Brain microvascular endothelial cell (primary cell): ENCODE results near the gene ABCC6.

ENCODE experiments used
- DNase-seq: peaks from one replicate; pipeline ENCODE4 v3.0.0-alpha.2; 2020
- H3K27ac ChIP-seq: fragments of 250-450 bp; sonication (Bioruptor Pico); 2 replicates; pipeline ENCODE4 v1.5.1; 2020; ENCODE audit warnings: mild to moderate bottlenecking, moderate library complexity
- H3K27me3 ChIP-seq: fragments of 250-450 bp; sonication (Bioruptor Pico); replicated peaks from 2 replicates; pipeline ENCODE4 v1.5.1; 2020; ENCODE audit warnings: mild to moderate bottlenecking
- H3K36me3 ChIP-seq: fragments of 250-450 bp; sonication (Bioruptor Pico); replicated peaks from 2 replicates; pipeline ENCODE4 v1.5.1; 2020; ENCODE audit warnings: mild to moderate bottlenecking
- H3K4me3 ChIP-seq: 2 replicates; pipeline ENCODE4 v1.5.1; 2011; ENCODE audit warnings: low read depth, mild to moderate bottlenecking, control low read depth, low read length, moderate library complexity
- in situ Hi-C: cut with HindIII; loops from 2 replicates; pipeline ENCODE4 v1.10.0; 2017; ENCODE audit warnings: low sequenced_read_pairs, low pct_ligation_motif_present
- TF ChIP-seq, protein P1 (sequence below): IDR thresholded peaks from 2 replicates; pipeline ENCODE4 v1.5.1; 2011; ENCODE audit warnings: low read depth, mild to moderate bottlenecking, moderate library complexity, low read length, control low read depth, inconsistent platforms; ENCODE audit errors: missing control alignments

ABCC6 gene

DNA sequence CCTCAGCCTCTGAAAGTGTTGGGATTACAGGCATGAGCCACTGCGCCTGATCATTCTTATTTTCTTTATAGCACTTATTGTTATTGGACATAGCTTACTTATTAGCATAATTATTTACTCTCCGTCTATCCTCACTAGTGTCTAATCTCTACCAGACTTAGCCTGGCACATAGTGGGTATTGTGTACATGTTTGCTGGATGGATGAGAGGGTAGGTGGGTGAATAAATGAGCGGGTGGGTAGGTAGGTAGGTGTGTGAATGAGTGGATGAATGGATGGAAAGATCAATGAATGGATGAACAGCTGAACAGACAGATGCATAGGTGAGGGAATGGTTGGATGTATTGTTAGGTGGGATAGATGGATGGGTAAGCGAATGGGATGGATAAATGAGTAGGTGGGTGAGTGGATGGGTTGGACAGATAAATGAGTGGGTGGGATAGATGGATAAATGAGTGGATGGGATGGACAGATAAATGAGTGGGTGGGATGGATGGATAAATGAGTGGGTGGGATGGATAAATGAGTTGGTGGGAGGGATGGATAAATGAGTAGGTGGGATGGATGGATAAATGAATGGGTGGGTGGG is 51.9 kb downstream of the ABCC6 start:
- no peaks in the 10 kb centered on the region for H3K36me3 ChIP-seq
- in situ Hi-C loops, result no loop called here
- TF ChIP-seq, protein P1, sequence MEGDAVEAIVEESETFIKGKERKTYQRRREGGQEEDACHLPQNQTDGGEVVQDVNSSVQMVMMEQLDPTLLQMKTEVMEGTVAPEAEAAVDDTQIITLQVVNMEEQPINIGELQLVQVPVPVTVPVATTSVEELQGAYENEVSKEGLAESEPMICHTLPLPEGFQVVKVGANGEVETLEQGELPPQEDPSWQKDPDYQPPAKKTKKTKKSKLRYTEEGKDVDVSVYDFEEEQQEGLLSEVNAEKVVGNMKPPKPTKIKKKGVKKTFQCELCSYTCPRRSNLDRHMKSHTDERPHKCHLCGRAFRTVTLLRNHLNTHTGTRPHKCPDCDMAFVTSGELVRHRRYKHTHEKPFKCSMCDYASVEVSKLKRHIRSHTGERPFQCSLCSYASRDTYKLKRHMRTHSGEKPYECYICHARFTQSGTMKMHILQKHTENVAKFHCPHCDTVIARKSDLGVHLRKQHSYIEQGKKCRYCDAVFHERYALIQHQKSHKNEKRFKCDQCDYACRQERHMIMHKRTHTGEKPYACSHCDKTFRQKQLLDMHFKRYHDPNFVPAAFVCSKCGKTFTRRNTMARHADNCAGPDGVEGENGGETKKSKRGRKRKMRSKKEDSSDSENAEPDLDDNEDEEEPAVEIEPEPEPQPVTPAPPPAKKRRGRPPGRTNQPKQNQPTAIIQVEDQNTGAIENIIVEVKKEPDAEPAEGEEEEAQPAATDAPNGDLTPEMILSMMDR, result no peak
- no peaks in the 10 kb centered on the region for H3K27me3 ChIP-seq
- H3K4me3 ChIP-seq, result no peak overlapping the region
- H3K27ac ChIP-seq, result no peak overlapping the region
- DNase-seq, result no peak

- no peaks in the 10 kb centered on the region for H3K27me3 ChIP-seq
- no peak overlapping the region for H3K4me3 ChIP-seq
- in situ Hi-C loops, result no loop called here
- no peak overlapping the region for H3K27ac ChIP-seq
- no peaks in the 10 kb centered on the region for H3K36me3 ChIP-seq
- no peak for DNase-seq
- TF ChIP-seq, protein P1, result no peak
Measured at GRCh38 chr16:16169615-16170014, 53.7 kb downstream of the ABCC6 start.

DNA sequence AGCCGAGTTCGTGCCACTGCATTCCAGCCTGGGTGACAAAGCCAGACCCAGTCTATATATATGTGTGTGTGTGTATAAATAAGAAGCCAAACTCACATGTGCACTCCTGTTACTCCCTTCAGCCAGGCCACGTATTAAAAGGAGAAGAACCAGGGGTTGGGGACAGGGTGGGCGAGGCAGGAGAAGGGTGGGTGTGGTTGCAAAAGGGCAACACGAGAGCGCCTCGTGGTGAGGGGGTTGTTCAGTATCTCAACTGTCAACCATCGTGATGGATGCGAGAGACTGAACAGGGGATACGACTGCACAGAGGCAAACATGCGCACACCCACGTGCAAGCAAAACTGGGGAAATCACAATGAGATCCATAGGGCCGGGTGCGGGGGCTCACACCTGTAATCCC is 54.9 kb downstream of the ABCC6 start:
- Histone ChIP-seq H3K27ac (no peak overlapping the region), H3K36me3 (no peaks in the 10 kb centered on the region), H3K27me3 (no peaks in the 10 kb centered on the region), H3K4me3 (no peak overlapping the region)
- in situ Hi-C loops, result no loop called here
- TF ChIP-seq, protein P1, result no peak
- no peak for DNase-seq

DNA sequence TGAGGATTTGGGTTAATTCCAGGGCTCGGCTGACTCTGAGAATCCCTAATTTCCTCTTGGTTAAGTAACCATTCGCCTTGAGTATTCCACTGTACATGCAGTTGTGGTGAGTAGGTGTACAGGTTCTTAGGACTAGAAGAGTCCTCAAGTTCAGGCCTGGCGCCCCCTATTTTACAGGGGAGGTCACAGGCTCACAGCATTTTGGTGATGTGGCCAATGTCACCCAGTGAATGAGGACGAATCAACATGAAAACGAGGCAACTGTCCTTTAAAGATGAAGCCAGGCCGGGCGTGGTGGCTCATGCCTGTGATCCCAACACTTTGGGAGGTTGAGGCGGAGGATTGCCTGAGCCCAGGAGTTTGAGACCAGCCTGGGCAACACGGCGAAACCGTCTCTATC is 55.4 kb downstream of the ABCC6 start:
- no peak overlapping the region for H3K4me3 ChIP-seq
- TF ChIP-seq, protein P1, result no peak
- in situ Hi-C loops, result no loop called here
- DNase-seq, result no peak
- H3K36me3 ChIP-seq, result no peaks in the 10 kb centered on the region
- H3K27me3 ChIP-seq, result no peaks in the 10 kb centered on the region
- no peak overlapping the region for H3K27ac ChIP-seq

DNA sequence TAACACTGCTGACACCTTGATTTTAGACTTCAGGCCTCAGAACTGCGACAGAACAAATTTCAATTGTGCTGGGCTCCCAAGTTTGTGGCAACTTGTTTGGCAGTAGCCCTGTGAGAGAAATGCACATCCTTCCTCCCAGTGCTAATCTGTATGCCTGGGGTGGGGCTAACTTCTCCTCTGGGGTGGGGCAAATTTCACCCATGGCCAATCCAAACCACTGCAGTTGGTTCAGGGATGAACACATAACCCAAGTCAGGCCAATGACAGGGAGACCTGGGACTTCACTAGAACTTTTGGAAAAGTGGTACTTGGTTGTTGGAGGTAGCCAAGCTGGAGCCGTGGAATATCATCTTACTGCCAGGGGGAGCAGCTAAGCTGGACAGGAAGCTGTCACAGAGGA is 56.3 kb downstream of the ABCC6 start:
- TF ChIP-seq, protein P1, result no peak
- Histone ChIP-seq H3K27ac (no peak overlapping the region), H3K4me3 (no peak overlapping the region), H3K36me3 (no peaks in the 10 kb centered on the region), H3K27me3 (no peaks in the 10 kb centered on the region)
- in situ Hi-C loops, result no loop called here
- no peak for DNase-seq

DNA sequence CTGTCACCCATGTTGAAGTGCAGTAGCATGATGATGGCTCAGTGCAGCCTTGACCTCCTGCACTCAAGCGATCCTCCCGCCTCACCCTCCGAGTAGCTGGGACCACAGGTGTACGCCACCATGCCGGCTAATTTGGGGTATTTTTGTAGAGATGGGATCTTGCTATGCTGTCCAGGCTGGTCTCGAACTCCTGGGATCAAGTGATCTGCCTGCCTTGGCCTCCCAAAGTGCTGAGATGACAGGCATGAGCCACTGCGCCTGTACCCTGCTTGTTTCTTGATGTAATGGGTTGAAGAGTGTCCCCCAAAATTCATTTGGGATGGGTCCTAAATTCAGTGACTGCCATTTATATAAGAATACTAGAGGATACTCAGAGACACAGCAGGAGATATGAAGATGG is 57.2 kb downstream of the ABCC6 start:
- no peaks in the 10 kb centered on the region for H3K36me3 ChIP-seq
- H3K27me3 ChIP-seq, result no peaks in the 10 kb centered on the region
- H3K4me3 ChIP-seq, result no peak overlapping the region
- DNase-seq, result no peak
- TF ChIP-seq, protein P1, result no peak
- no peak overlapping the region for H3K27ac ChIP-seq
- in situ Hi-C loops, result no loop called here
